ENCODE data around the gene KIAA1549. TPM values are rescaled to one million over a fixed set of nuclear protein-coding genes. Genes with fewer than 3 reads are reported as not detected.
A peak's percentile ranks its signal among the peaks of the same experiment; 100 is the strongest.
"Not testable (repeated sequence)": the region's sequence is repeated elsewhere in the genome, so short reads cannot be mapped to it uniquely, and the experiment has no call there.

KIAA1549 gene
- total RNA-seq, 4 donors from 2014 or later, result 2.3 to 3.2 (median 2.8) TPM

- H3K9me3 ChIP-seq, result no peaks in the 10 kb centered on the region
- no peak for DNase-seq (ENCODE audit: extremely low spot score)
- H3K27me3 ChIP-seq, result no peaks in the 10 kb centered on the region
- intact Hi-C loops (cut with DNase I), result loop anchor here (10.0 kb wide), 1 partner anchor 96 kb away; no protein-coding TSS in a partner anchor
- WGBS, result 1% methylated on average over 45 of the region's 68 CpGs
- peak overlapping the region; percentile 59 to 74 (median 65) for H3K4me3 ChIP-seq
- H3K27ac ChIP-seq (replicated peaks in 1 of 4), result no peak overlapping the region
- TF ChIP-seq EP300 (IDR thresholded peaks at IDR 0.05) (no peak), POLR2A (IDR thresholded peaks at IDR 0.05; ENCODE audit: low read depth) (no peak), POLR2AphosphoS5 (IDR thresholded peaks at IDR 0.05) (no peak), CTCF (IDR thresholded peaks at IDR 0.05) (no peak)
- H3K36me3 ChIP-seq, result no peaks in the 10 kb centered on the region
- peaks cover 0 to 22% (median 20%) of the 10 kb centered on the region in 4 donors for H3K4me1 ChIP-seq
Observed at GRCh38 chr7:138980563-138981291, 462 bp downstream of the KIAA1549 start.

GRCh38 chr7:138979988-138980562, 1.1 kb downstream of the KIAA1549 start:
- DNase-seq (ENCODE audit: extremely low spot score), result no peak
- intact Hi-C loops (cut with DNase I), result loop anchor here (10.0 kb wide), 1 partner anchor 95 kb away; no protein-coding TSS in a partner anchor
- no peaks in the 10 kb centered on the region for H3K27me3 ChIP-seq
- no peaks in the 10 kb centered on the region for H3K36me3 ChIP-seq
- 24% methylated on average over 9 of the region's 9 CpGs for WGBS
- no peaks in the 10 kb centered on the region for H3K9me3 ChIP-seq
- H3K27ac ChIP-seq (replicated peaks in 1 of 4), result no peak overlapping the region
- no peak for TF ChIP-seq POLR2AphosphoS5 (IDR thresholded peaks at IDR 0.05)
- TF ChIP-seq EP300 (IDR thresholded peaks at IDR 0.05), result no peak
- TF ChIP-seq CTCF (IDR thresholded peaks at IDR 0.05), result no peak
- TF ChIP-seq POLR2A (IDR thresholded peaks at IDR 0.05; ENCODE audit: low read depth), result no peak
- H3K4me1 ChIP-seq, result peaks cover 0 to 22% (median 20%) of the 10 kb centered on the region in 4 donors
- H3K4me3 ChIP-seq, result peak overlapping the region; percentile 59 to 74 (median 65)

GRCh38 chr7:138979226-138979979, 1.8 kb downstream of the KIAA1549 start:
- WGBS, result 86% methylated on average over 6 of the region's 6 CpGs
- Histone ChIP-seq H3K4me3 (peak overlapping the region in 2 of 4 donors; percentile 59 to 66), H3K27ac (replicated peaks in 1 of 4) (no peak overlapping the region), H3K4me1 (peaks cover 0 to 22% (median 20%) of the 10 kb centered on the region in 4 donors), H3K9me3 (no peaks in the 10 kb centered on the region), H3K27me3 (no peaks in the 10 kb centered on the region), H3K36me3 (no peaks in the 10 kb centered on the region)
- DNase-seq (ENCODE audit: extremely low spot score), result no peak
- intact Hi-C loops (cut with DNase I), result no loop called here
- TF ChIP-seq EP300 (IDR thresholded peaks at IDR 0.05) (no peak), CTCF (IDR thresholded peaks at IDR 0.05) (no peak), POLR2AphosphoS5 (IDR thresholded peaks at IDR 0.05) (no peak), POLR2A (IDR thresholded peaks at IDR 0.05; ENCODE audit: low read depth) (no peak)

GRCh38 chr7:138978541-138979184, 2.5 kb downstream of the KIAA1549 start:
- Histone ChIP-seq H3K27ac (replicated peaks in 1 of 4) (no peak overlapping the region), H3K36me3 (no peaks in the 10 kb centered on the region), H3K9me3 (no peaks in the 10 kb centered on the region), H3K4me1 (peaks cover 0 to 22% (median 20%) of the 10 kb centered on the region in 4 donors), H3K4me3 (no peak overlapping the region), H3K27me3 (no peaks in the 10 kb centered on the region)
- whole genome bisulfite sequencing, result 84% methylated on average over 6 of the region's 6 CpGs
- no peak for DNase-seq (ENCODE audit: extremely low spot score)
- no peak for TF ChIP-seq POLR2AphosphoS5 (IDR thresholded peaks at IDR 0.05)
- TF ChIP-seq CTCF (IDR thresholded peaks at IDR 0.05), result no peak
- TF ChIP-seq POLR2A (IDR thresholded peaks at IDR 0.05; ENCODE audit: low read depth), result no peak
- no peak for TF ChIP-seq EP300 (IDR thresholded peaks at IDR 0.05)
- intact Hi-C loops (cut with DNase I), result no loop called here

- WGBS, result 85% methylated on average over 11 of the region's 11 CpGs
- H3K27me3 ChIP-seq; intact Hi-C loops (cut with DNase I); H3K9me3 ChIP-seq; H3K27ac ChIP-seq (replicated peaks in 1 of 4); H3K4me3 ChIP-seq; H3K36me3 ChIP-seq; DNase-seq (ENCODE audit: extremely low spot score): not testable (repeated sequence)
- peaks cover 0 to 13% (median 12%) of the 10 kb centered on the region in 4 donors for H3K4me1 ChIP-seq
Observed at GRCh38 chr7:138976161-138976560, 5.0 kb downstream of the KIAA1549 start.
